ENCODE results near the gene ATP11B. TPM values are rescaled to one million over a fixed set of nuclear protein-coding genes. Genes with fewer than 3 reads are reported as not detected.

ATP11B gene
- total and polyA plus RNA-seq, 9 of the 15 experiments (the other 6 are each of a cell fraction or from before 2014, with no cell fraction given) = 11.9 to 68.7 (median 41.8) TPM

- WGBS (ENCODE audit: insufficient coverage, low coverage, missing lambda C conversion rate) = 5% methylated on average over 4 of the region's 4 CpGs
- Histone ChIP-seq H3K27me3 (ENCODE audit: control insufficient read depth in 2 of 2, insufficient read depth in 2 of 2, low read length in 2 of 2) (no peaks in the 10 kb centered on the region), H3K4me1 (replicated peaks in 1 of 2; ENCODE audit: control insufficient read depth in 2 of 2, insufficient read depth in 2 of 2, low read length in 2 of 2) (peaks cover 0 to 46% of the 10 kb centered on the region in 2 experiments; a peak in 4 of 5 replicates), H2AFZ (ENCODE audit: low read depth, low read length) (no peak overlapping the region), H3K9ac (ENCODE audit: insufficient read depth in 1 of 2, low read depth in 2 of 2, low read length in 2 of 2) (peak overlapping the region in 1 of 2 experiments; percentile 74; a peak in 2 of 4 replicates), H3K36me3 (ENCODE audit: control insufficient read depth, insufficient read depth, low read length) (peaks cover 19% of the 10 kb centered on the region), H3K4me3 (no peak overlapping the region), H3K79me2 (ENCODE audit: control insufficient read depth, insufficient read depth, low read length) (peaks cover 8% of the 10 kb centered on the region; the same call in 1 of the 3 replicates), H3K9me3 (replicated peaks; ENCODE audit: control insufficient read depth, insufficient read depth, low read depth, low read length) (0 out of 2 replicates have a peak, but pooled peaks cover 4% of the 10 kb centered on the region), H3K4me2 (ENCODE audit: insufficient read depth, low read length) (peak overlapping the region; percentile 32), H3K27ac (ENCODE audit: extremely low read depth, low read depth, low read length) (peak overlapping the region; percentile 97), H3K9me1 (ENCODE audit: control insufficient read depth, insufficient read depth, low read length) (no peaks in the 10 kb centered on the region), H4K20me1 (replicated peaks; ENCODE audit: control insufficient read depth, insufficient read depth, low read length) (no peaks in the 10 kb centered on the region)
- POLR2A ChIA-PET = interaction anchor here (0.7 to 2.4 kb wide), 3 partner anchors 41 to 60 kb away, joined by 4 to 11 read pairs (median 5); partner anchors contain the start of gene DCUN1D1
- intact Hi-C loops (cut with micrococcal nuclease) (loop anchor here (2.0 to 5.0 kb wide), 2 partner anchors 57 to 175 kb away; partner anchors contain the start of gene MCCC1), in situ Hi-C loops (cut with MboI) (no loop called here)
- CTCF ChIA-PET (ENCODE audit: low intra/inter-chr PET ratio) = no interaction called here
- FAIRE-seq = peak; percentile 26
- BruUV-seq (replicated peaks) = no TSS peak
- DNase-seq (ENCODE audit: extremely low read depth in 1 of 4, low spot score in 3 of 4) = peak in 1 of 4 experiments; percentile 42
- ATAC-seq = peak; percentile 21
- TF ChIP-seq ZNF431 (CRISPR knock-in tag; IDR thresholded peaks at IDR 0.05) (no peak), ZNF316 (IDR thresholded peaks at IDR 0.05) (peak; percentile 64), CEBPB (tag; IDR thresholded peaks at IDR 0.05) (peak; percentile 83), CEBPG (CRISPR knock-in tag; IDR thresholded peaks at IDR 0.05) (peak; percentile 79; the same call in 1 of the 2 replicates), CEBPG (tag; conservative IDR thresholded peaks at IDR 0.05 in 1 of 2, IDR thresholded peaks at IDR 0.05 in 1 of 2) (peak; percentile 87 to 91), ATF7 (IDR thresholded peaks at IDR 0.05) (peak; percentile 76), ZSCAN32 (CRISPR knock-in tag; IDR thresholded peaks at IDR 0.05) (peak; percentile 74; the same call in 1 of the 2 replicates), ATF4 (CRISPR knock-in tag; IDR thresholded peaks at IDR 0.05) (peak; percentile 90), CXXC5 (CRISPR knock-in tag; IDR thresholded peaks at IDR 0.05) (0 out of 2 replicates have a peak, but pooled peaks have one; percentile 6), ILF3 (IDR thresholded peaks at IDR 0.05; ENCODE audit: borderline replicate concordance) (no peak), TRIM24 (IDR thresholded peaks at IDR 0.05) (0 out of 4 replicates have a peak, but pooled peaks of 1 of the 2 experiments have one; percentile 35), MAFG (tag; conservative IDR thresholded peaks at IDR 0.05) (0 out of 2 replicates have a peak, but pooled peaks have one; percentile 18), RFX5 (IDR thresholded peaks at IDR 0.05; ENCODE audit: low read depth, low read length) (no peak), SOX6 (IDR thresholded peaks at IDR 0.05) (peak; percentile 17; the same call in 1 of the 2 replicates), FOXP1 (CRISPR knock-in tag; IDR thresholded peaks at IDR 0.05) (no peak), TCFL5 (CRISPR knock-in tag; conservative IDR thresholded peaks at IDR 0.05) (no peak)
- TF ChIP-seq, protein P1, sequence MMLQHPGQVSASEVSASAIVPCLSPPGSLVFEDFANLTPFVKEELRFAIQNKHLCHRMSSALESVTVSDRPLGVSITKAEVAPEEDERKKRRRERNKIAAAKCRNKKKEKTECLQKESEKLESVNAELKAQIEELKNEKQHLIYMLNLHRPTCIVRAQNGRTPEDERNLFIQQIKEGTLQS (IDR thresholded peaks at IDR 0.05) = peak; percentile 94
- TF ChIP-seq, protein P1 (CRISPR knock-in tag; conservative IDR thresholded peaks at IDR 0.05) = no peak
- TF ChIP-seq, protein P2, sequence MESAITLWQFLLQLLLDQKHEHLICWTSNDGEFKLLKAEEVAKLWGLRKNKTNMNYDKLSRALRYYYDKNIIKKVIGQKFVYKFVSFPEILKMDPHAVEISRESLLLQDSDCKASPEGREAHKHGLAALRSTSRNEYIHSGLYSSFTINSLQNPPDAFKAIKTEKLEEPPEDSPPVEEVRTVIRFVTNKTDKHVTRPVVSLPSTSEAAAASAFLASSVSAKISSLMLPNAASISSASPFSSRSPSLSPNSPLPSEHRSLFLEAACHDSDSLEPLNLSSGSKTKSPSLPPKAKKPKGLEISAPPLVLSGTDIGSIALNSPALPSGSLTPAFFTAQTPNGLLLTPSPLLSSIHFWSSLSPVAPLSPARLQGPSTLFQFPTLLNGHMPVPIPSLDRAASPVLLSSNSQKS (CRISPR knock-in tag; IDR thresholded peaks at IDR 0.05) = no peak
- TF ChIP-seq, protein P3, sequence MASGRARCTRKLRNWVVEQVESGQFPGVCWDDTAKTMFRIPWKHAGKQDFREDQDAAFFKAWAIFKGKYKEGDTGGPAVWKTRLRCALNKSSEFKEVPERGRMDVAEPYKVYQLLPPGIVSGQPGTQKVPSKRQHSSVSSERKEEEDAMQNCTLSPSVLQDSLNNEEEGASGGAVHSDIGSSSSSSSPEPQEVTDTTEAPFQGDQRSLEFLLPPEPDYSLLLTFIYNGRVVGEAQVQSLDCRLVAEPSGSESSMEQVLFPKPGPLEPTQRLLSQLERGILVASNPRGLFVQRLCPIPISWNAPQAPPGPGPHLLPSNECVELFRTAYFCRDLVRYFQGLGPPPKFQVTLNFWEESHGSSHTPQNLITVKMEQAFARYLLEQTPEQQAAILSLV (tag; IDR thresholded peaks at IDR 0.05) = peak; percentile 60; the same call in 1 of the 2 replicates
Observed at GRCh38 chr3:182921665-182922355, 128.5 kb downstream of the ATP11B start.
